Heart right ventricle (tissue), 16 donors: ENCODE measurements around the gene SESN2. TPM values are rescaled to one million over a fixed set of nuclear protein-coding genes. Genes with fewer than 3 reads are reported as not detected.

Source experiments
- ATAC-seq, 8 donors: fragments of 200-7000 bp; cut with Tn5 transposase; one replicate each; pipeline ENCODE4 v1.9.1; 2020; ENCODE audit warnings: mild to moderate bottlenecking in 8 of 8, moderate library complexity in 8 of 8, moderate number of reproducible peaks in 1 of 8
- DNase-seq, 2 donors: peaks; one replicate each; pipeline ENCODE4 v3.0.0-alpha.2; 2020
- H3K27ac ChIP-seq, 10 donors: fragments of 200-600 bp; sonication (generic) in 2 of 10; one replicate each; pipeline versions ENCODE4 v1.5.0 to v1.8.0; 2020 to 2022; ENCODE audit warnings: mild to moderate bottlenecking in 3 of 10
- H3K27me3 ChIP-seq, 7 donors: fragments of 200-600 bp; one replicate each; pipeline ENCODE4 v1.8.0; 2021 to 2022; ENCODE audit warnings: mild to moderate bottlenecking in 2 of 7
- H3K36me3 ChIP-seq, 9 donors: fragments of 200-600 bp; sonication (generic) in 1 of 9; one replicate each; pipeline versions ENCODE4 v1.5.0 to v1.8.0; 2020 to 2022; ENCODE audit warnings: mild to moderate bottlenecking in 2 of 9
- H3K4me1 ChIP-seq, 9 donors: fragments of 200-600 bp; sonication (generic) in 1 of 9; one replicate each; pipeline versions ENCODE4 v1.5.0 to v1.8.0; 2020 to 2022; ENCODE audit warnings: mild to moderate bottlenecking in 4 of 9
- H3K4me3 ChIP-seq, 10 donors: fragments of 200-600 bp; sonication (generic) in 2 of 10; one replicate each; pipeline versions ENCODE4 v1.5.0 to v1.8.0; 2020 to 2022; ENCODE audit warnings: mild to moderate bottlenecking in 7 of 10, moderate library complexity in 2 of 10
- H3K9me3 ChIP-seq, 11 donors: fragments of 200-600 bp in 10 of 11; sonication (generic) in 2 of 11; one replicate each; pipeline versions ENCODE4 v1.5.0 to v1.8.0; 2013 to 2022; ENCODE audit warnings: mild to moderate bottlenecking in 2 of 11, control low read depth in 1 of 11, moderate library complexity in 1 of 11
- WGBS, 2 donors: extraction: QIAGEN DNeasy Blood & Tissue Kit; methylation state at CpG; one replicate each; pipeline ENCODE4 v1.1.7; 2013; ENCODE audit warnings: inconsistent platforms in 1 of 2; 5-methylcytosine and 5-hydroxymethylcytosine counted together
- intact Hi-C, 10 donors: fragments of 100-400 bp; cut with DNase I; formaldehyde crosslinking; loops; one replicate each; pipeline versions ENCODE4 v1.11.1 to v1.14.2; 2022
- long read RNA-seq, 3 donors: library from polyadenylated mRNA; unstranded; transcript quantifications; one replicate each; pipeline ENCODE4 v2.0.0, GENCODE V29; 2020 to 2021
- polyA plus RNA-seq, 2 donors: library from polyadenylated mRNA; stranded (reverse); fragments of 200-250 nt; gene quantifications; one replicate each; pipeline ENCODE4 v1.2.3, GENCODE V29; 2013
- total RNA-seq, 10 donors: library from RNA; stranded (reverse); fragmentation: NEBNext Ultra II Directional in 3 of 10; extraction: Animal tissue kit (Norgen Biotek cat#: 25700) in 3 of 10; gene quantifications; one replicate each; pipeline versions ENCODE4 v1.2.1 to v1.2.4, GENCODE V29; 2021 to 2023
- TF ChIP-seq, protein P1 (sequence below), 9 donors: fragments of 200-600 bp; sonication (generic) in 2 of 9; IDR thresholded peaks; one replicate each; pipeline versions ENCODE4 v1.5.0 to v1.8.0; 2021 to 2022; ENCODE audit warnings: antibody characterized with exemption in 9 of 9, mild to moderate bottlenecking in 5 of 9, moderate library complexity in 1 of 9
- donor health status: Arrhythmogenic right ventricular cardiomyopathy.
- donor health status: ischemic (EF 13 %, LVEDD 7.1; RV severe dilation, severe dysfunction).
- donor health status: healthy with polysubstance abuse.
- donor health status: DM: no; HTN: yes; CAD: no.
- donor health status: DM: no; HTN: no; CAD: no.
- donor health status: ischemic (EF 25% LVEDD 6.9; RV normal size, moderate dysfunction).
- donor health status: ischemic (EF 25% LVEDD 5.7; RV mildly dilated, moderate dysfunction).
- donor health status: healthy.
- donor health status: DM: yes; HTN: yes; CAD: no.
- donor health status: Ischemic cardiomyopathy.
- donor health status: ischemic (EF 35%, LVEDD 5.7; RV mildly dilated, moderate dysfunction).
- donor health status: nonischemic (EF 11% LVEDD 7.7; RV severe dilation, severe dysfunction).
- donor health status: DM: yes; HTN: yes; CAD: no.
- donor health status: PGD.
- donor health status: ischemic (EF 29% LVEDD 5.4; RV normal size, mild dysfunction).
- donor health status: nonischemic (EF 23%, LVEDD 6.1; RV moderate dilation, normal function).

SESN2 gene, protein sequence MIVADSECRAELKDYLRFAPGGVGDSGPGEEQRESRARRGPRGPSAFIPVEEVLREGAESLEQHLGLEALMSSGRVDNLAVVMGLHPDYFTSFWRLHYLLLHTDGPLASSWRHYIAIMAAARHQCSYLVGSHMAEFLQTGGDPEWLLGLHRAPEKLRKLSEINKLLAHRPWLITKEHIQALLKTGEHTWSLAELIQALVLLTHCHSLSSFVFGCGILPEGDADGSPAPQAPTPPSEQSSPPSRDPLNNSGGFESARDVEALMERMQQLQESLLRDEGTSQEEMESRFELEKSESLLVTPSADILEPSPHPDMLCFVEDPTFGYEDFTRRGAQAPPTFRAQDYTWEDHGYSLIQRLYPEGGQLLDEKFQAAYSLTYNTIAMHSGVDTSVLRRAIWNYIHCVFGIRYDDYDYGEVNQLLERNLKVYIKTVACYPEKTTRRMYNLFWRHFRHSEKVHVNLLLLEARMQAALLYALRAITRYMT
- total RNA-seq (1 to 10 TPM; 1.9 to 6.0 (median 3.6) TPM), polyA plus RNA-seq (1 to 10 TPM; 2.4 to 7.9 TPM)
- long read RNA-seq, donor 1, partial matches to known transcripts: 4 of 10 reads
- long read RNA-seq, donor 1, other reads (novel, unspliced or antisense): 2 of 10 reads
- long read RNA-seq, donor 2, transcript SESN2-201 (10 exons, 3,453 nt): major isoform, 9 of 14 reads
- long read RNA-seq, donor 2, partial matches to known transcripts: 4 of 14 reads
- long read RNA-seq, donor 2, other reads (novel, unspliced or antisense): 1 of 14 reads
- long read RNA-seq, donor 3, transcript SESN2-201 (10 exons, 3,453 nt): major isoform, 9 of 12 reads
- long read RNA-seq, donor 3, partial matches to known transcripts: 0 of 12 reads
- long read RNA-seq, donor 3, other reads (novel, unspliced or antisense): 3 of 12 reads

DNA sequence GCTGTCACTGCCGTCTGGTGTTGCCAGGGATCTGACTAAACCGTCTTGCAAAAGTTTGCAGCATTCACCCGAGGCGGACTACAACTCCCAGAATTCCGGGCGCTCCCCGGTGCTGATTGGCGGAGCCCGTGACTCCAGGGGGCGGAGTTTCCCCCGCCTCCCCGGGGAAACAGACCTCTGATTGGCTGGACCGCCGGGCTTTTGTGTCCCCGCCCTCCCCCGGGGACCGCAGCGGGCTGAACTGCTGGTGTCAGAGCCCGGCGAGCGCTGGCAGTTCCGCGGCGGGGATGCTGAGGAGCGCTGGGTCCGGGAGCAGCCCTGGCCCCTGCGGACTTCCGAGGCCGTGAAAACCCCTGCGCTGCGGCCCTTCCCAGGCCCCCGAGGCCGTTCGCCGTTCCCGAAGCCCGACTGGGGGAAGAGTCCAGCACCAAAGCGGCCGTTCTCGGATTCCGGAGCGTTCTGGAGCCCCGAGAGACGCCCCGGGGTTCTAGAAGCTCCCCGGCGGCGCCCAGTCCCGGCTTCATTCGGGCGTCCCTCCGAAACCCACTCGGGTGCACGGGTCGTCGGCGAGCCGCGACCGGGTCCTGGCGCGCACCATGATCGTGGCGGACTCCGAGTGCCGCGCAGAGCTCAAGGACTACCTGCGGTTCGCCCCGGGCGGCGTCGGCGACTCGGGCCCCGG is at the start of gene SESN2:
Gene SESN2 (plus strand): TSS at position 267 of the 682 bp plus-strand sequence. CDS start 330 bp downstream, at position 597.
- H3K27me3 ChIP-seq: no peaks in the 10 kb centered on the region
- TF ChIP-seq, protein P1, sequence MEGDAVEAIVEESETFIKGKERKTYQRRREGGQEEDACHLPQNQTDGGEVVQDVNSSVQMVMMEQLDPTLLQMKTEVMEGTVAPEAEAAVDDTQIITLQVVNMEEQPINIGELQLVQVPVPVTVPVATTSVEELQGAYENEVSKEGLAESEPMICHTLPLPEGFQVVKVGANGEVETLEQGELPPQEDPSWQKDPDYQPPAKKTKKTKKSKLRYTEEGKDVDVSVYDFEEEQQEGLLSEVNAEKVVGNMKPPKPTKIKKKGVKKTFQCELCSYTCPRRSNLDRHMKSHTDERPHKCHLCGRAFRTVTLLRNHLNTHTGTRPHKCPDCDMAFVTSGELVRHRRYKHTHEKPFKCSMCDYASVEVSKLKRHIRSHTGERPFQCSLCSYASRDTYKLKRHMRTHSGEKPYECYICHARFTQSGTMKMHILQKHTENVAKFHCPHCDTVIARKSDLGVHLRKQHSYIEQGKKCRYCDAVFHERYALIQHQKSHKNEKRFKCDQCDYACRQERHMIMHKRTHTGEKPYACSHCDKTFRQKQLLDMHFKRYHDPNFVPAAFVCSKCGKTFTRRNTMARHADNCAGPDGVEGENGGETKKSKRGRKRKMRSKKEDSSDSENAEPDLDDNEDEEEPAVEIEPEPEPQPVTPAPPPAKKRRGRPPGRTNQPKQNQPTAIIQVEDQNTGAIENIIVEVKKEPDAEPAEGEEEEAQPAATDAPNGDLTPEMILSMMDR (IDR thresholded peaks at IDR 0.05): peak in 1 of 9 donors; percentile 11
- DNase-seq (peak; percentile 99), ATAC-seq (peak; percentile 96 to 99 (median 98))
- 0 to 1% methylated on average over 70 to 76 of the region's 76 CpGs for WGBS, 2 donors
- peak within 1 kb of the TSS; percentile 87 to 100 (median 98) for H3K4me3 ChIP-seq
- peak within 1 kb of the TSS; percentile 47 to 94 (median 86) for H3K27ac ChIP-seq
- no peaks in the 10 kb centered on the region for H3K36me3 ChIP-seq
- intact Hi-C loops: loop anchor here in 2 of 10 donors (1.0 to 5.0 kb wide), 2 partner anchors 68 to 110 kb away; partner anchors contain the start of genes MED18 (in 1 of the 2) and PHACTR4 (in 1 of the 2)
- peaks cover 0 to 45% (median 18%) of the 10 kb centered on the region in 9 donors for H3K4me1 ChIP-seq
- no peaks in the 10 kb centered on the region for H3K9me3 ChIP-seq

DNA sequence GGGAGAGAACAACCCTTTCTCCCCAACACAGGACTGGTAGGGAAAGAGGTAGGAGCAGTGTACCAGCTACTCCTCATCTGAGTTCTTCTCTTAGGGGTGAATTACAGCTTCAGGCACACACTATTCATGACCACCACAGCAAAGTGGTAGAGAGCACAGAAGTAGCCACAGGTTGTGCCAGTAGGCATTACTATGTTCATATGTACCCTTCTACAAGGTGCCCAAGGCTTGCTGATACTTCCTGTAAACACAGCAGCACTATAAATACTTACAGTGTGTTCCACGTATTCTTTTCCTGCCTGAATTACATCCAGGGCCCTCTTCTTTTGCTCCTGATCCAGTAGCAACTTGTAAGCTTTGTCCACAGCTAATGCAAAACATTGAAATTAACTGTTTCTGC is 49.6 kb upstream of the SESN2 start:
- H3K36me3 ChIP-seq: peaks cover 0 to 99% (median 34%) of the 10 kb centered on the region in 9 donors
- no peak for ATAC-seq
- intact Hi-C loops: loop anchor here in 9 of 10 donors (2.0 to 10.0 kb wide), 6 partner anchors 117 to 351 kb away; no protein-coding TSS in a partner anchor

DNA sequence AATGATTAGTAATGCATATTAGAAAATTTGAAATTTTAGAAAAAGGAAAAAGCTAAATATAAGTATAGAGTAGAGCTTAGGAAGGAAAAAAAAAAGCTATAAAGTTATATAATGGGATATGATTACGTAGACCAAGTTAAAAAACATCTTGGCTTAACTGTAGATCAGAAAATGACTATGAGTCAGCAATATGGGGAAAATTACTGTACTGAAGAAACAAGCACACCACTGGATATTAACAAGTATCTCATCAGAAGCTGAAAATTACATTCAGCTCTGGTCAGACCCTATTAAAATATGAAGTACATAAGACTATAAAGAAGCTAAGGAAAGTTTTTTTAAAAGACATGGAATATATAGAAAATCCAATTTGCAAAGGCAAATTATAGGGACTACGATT is 46.0 kb upstream of the SESN2 start:
- intact Hi-C loops: loop anchor here in 1 of 10 donors (5.0 kb wide), 1 partner anchor 176 kb away; no protein-coding TSS in a partner anchor
- Histone ChIP-seq H3K27ac (no peak overlapping the region), H3K9me3 (no peaks in the 10 kb centered on the region), H3K4me3 (no peak overlapping the region), H3K27me3 (no peaks in the 10 kb centered on the region), H3K4me1 (peaks cover 0 to 7% (median 0%) of the 10 kb centered on the region in 9 donors), H3K36me3 (peaks cover 0 to 96% (median 24%) of the 10 kb centered on the region in 9 donors)
- TF ChIP-seq, protein P1 (IDR thresholded peaks at IDR 0.05): no peak
- 65 to 90% methylated on average over 2 of the region's 2 CpGs for WGBS, 2 donors
- ATAC-seq (no peak), DNase-seq (no peak)

More for the DNA sequence above, 49.6 kb upstream of the SESN2 start:
- H3K4me3 ChIP-seq: no peak overlapping the region
- H3K4me1 ChIP-seq: peaks cover 0 to 7% (median 0%) of the 10 kb centered on the region in 9 donors
- H3K9me3 ChIP-seq: no peaks in the 10 kb centered on the region
- TF ChIP-seq, protein P1 (IDR thresholded peaks at IDR 0.05): no peak
- 45 to 46% methylated on average over 1 of the region's 1 CpG for WGBS, 2 donors
- H3K27me3 ChIP-seq: no peaks in the 10 kb centered on the region
- DNase-seq: no peak
- H3K27ac ChIP-seq: no peak overlapping the region
